ENCODE results near the gene CREBRF. TPM values are rescaled to one million over a fixed set of nuclear protein-coding genes. Genes with fewer than 3 reads are reported as not detected.
A peak's percentile ranks its signal among the peaks of the same experiment; 100 is the strongest.
"Not testable (repeated sequence)": the region's sequence is repeated elsewhere in the genome, so short reads cannot be mapped to it uniquely, and the experiment has no call there.

The CREBRF gene
- total and polyA plus RNA-seq, 12 donors: 5.3 to 38.2 (median 20.8) TPM

- Histone ChIP-seq H3K27me3 (no peaks in the 10 kb centered on the region), H3K4me1 (replicated peaks in 1 of 2) (no peaks in the 10 kb centered on the region), H3K36me3 (replicated peaks in 1 of 2) (peaks cover 0 to 37% of the 10 kb centered on the region in 2 donors), H3K4me3 (no peak overlapping the region), H3K27ac (no peak overlapping the region), H3K9me3 (replicated peaks in 1 of 3) (no peaks in the 10 kb centered on the region)
- no peak for DNase-seq
- 93 to 100% (median 100%) methylated on average over 1 of the region's 1 CpG for WGBS, 4 donors
- TF ChIP-seq CTCF (IDR thresholded peaks at IDR 0.05) (no peak), POLR2A (IDR thresholded peaks at IDR 0.05) (no peak)
- intact Hi-C loops (cut with DNase I): no loop called here
Measured at GRCh38 chr5:173114536-173114935, 58.4 kb downstream of the CREBRF start.

- WGBS, 4 donors: 96 to 100% (median 98%) methylated on average over 1 of the region's 1 CpG
- H3K27me3 ChIP-seq: no peaks in the 10 kb centered on the region
- H3K4me3 ChIP-seq: no peak overlapping the region
- intact Hi-C loops (cut with DNase I): no loop called here
- TF ChIP-seq POLR2A (IDR thresholded peaks at IDR 0.05) (no peak), CTCF (IDR thresholded peaks at IDR 0.05) (no peak)
- DNase-seq: no peak
- peaks cover 0 to 15% of the 10 kb centered on the region in 2 donors for H3K36me3 ChIP-seq (replicated peaks in 1 of 2)
- H3K9me3 ChIP-seq (replicated peaks in 1 of 3): no peaks in the 10 kb centered on the region
- no peaks in the 10 kb centered on the region for H3K4me1 ChIP-seq (replicated peaks in 1 of 2)
- no peak overlapping the region for H3K27ac ChIP-seq
Measured at GRCh38 chr5:173119719-173120118, 63.6 kb downstream of the CREBRF start.

GRCh38 chr5:173123416-173123815 lies 67.3 kb downstream of the CREBRF start:
- Histone ChIP-seq H3K36me3 (replicated peaks in 1 of 2) (peaks cover 0 to 21% of the 10 kb centered on the region in 2 donors), H3K27ac (no peak overlapping the region), H3K9me3 (replicated peaks in 1 of 3) (no peaks in the 10 kb centered on the region), H3K4me1 (replicated peaks in 1 of 2) (no peaks in the 10 kb centered on the region), H3K4me3 (no peak overlapping the region), H3K27me3 (no peaks in the 10 kb centered on the region)
- 71 to 89% (median 76%) methylated on average over 3 of the region's 3 CpGs for WGBS, 4 donors
- TF ChIP-seq CTCF (IDR thresholded peaks at IDR 0.05): no peak
- no peak for TF ChIP-seq POLR2A (IDR thresholded peaks at IDR 0.05)
- DNase-seq: peak in 5 of 7 donors; percentile 31 to 61 (median 44)
- intact Hi-C loops (cut with DNase I): no loop called here

GRCh38 chr5:173132166-173132565 lies 76.0 kb downstream of the CREBRF start:
- 93 to 98% (median 96%) methylated on average over 5 to 6 of the region's 6 CpGs for WGBS, 4 donors
- H3K27me3 ChIP-seq; DNase-seq; H3K27ac ChIP-seq; H3K9me3 ChIP-seq (replicated peaks in 1 of 3); intact Hi-C loops (cut with DNase I); H3K4me3 ChIP-seq; H3K4me1 ChIP-seq (replicated peaks in 1 of 2): not testable (repeated sequence)
- peaks cover 0 to 17% of the 10 kb centered on the region in 2 donors for H3K36me3 ChIP-seq (replicated peaks in 1 of 2)

GRCh38 chr5:173138707-173139106 lies 82.6 kb downstream of the CREBRF start:
- Histone ChIP-seq H3K27ac (no peak overlapping the region), H3K4me3 (no peak overlapping the region), H3K9me3 (replicated peaks in 1 of 3) (no peaks in the 10 kb centered on the region), H3K27me3 (no peaks in the 10 kb centered on the region), H3K36me3 (replicated peaks in 1 of 2) (peaks cover 0 to 11% of the 10 kb centered on the region in 2 donors), H3K4me1 (replicated peaks in 1 of 2) (no peaks in the 10 kb centered on the region)
- intact Hi-C loops (cut with DNase I): no loop called here
- no peak for DNase-seq
- 97 to 98% (median 97%) methylated on average over 3 of the region's 3 CpGs for WGBS, 4 donors
- no peak for TF ChIP-seq CTCF (IDR thresholded peaks at IDR 0.05)

All from adrenal gland (tissue), 12 donors.